Measurements from ENCODE around the gene GBX2. TPM values are rescaled to one million over a fixed set of nuclear protein-coding genes. Genes with fewer than 3 reads are reported as not detected.

The GBX2 gene
- total RNA-seq, 1 experiment from 2014 or later, result 18.0 TPM

DNA sequence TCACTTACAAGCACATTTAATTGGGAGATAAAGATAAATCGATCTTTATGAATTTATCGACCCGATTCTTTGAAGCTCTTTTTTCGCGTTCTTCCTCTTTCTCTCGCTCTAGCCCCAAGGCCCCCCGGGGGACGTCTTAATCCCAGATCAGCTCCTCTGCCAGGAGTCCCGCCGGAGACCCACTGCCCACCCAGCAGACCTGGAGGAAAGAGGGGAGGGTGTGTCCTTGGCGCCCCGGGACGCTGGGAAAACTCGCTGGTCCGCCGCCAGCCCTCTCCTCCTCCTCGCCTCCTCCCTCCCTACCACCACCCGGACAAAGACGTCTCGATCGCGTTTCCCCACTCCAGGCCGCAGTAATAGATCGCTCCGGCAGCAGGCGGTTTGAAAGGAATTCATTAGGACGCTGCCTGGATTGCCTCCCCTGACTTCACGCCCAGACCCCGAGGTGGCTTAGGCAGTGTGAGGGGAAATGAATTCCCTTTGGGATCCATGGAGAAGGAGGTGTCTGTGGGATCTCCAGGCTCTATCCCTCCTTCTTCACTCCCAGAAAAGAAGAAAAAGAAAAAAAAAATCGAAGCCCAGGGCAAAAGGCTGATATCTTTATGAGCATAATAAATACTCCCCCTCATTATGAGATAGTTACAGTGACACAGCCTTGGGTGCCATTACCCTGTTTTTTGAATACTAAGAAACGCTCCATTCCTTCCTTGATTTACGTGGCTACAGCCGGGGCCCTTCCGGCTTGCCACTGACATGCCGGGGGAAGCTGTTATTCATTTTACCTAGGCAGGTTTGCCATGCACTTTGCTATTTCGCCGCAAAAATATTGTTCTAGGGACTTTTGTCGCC is 1.8 kb upstream of the GBX2 start:
- Histone ChIP-seq H3K4me1 (replicated peaks) (peaks cover 39% of the 10 kb centered on the region), H3K27me3 (replicated peaks) (no peaks in the 10 kb centered on the region), H3K27ac (no peak overlapping the region), H3K4me3 (no peak overlapping the region), H3K36me3 (peaks cover 72% of the 10 kb centered on the region), H3K9me3 (replicated peaks) (no peaks in the 10 kb centered on the region)
- DNase-seq (ENCODE audit: low read depth in 1 of 2, low spot score in 2 of 2), result no peak

DNA sequence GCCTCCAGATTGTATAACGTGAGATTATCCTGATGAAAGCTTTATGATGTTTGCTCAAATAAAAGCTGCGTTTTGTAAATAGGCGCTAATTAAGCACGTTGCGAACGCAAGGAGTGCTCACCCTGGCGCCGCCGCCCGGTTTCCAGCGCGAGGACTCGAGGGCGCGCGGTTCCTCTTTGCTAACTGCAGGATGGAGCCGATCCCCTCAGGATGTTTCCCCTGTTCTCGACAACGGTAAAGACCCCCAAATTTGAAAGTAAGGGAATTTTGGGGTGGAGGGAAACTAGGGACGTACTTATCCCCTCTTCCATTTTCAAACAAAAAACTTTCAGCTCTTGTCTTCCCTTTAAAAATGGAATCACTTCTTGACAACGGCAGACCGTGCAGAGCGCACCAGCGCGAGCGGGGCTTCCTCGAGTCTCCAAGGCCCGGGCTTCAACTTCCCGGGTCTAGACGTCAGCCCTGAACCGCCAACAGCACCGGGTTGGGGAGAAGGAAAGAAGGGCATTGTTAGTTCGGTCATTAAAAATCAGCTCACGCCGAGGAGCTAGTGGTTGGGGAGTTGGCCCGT is 1.1 kb upstream of the GBX2 start:
- Histone ChIP-seq H3K27ac (no peak overlapping the region), H3K27me3 (replicated peaks) (no peaks in the 10 kb centered on the region)

DNA sequence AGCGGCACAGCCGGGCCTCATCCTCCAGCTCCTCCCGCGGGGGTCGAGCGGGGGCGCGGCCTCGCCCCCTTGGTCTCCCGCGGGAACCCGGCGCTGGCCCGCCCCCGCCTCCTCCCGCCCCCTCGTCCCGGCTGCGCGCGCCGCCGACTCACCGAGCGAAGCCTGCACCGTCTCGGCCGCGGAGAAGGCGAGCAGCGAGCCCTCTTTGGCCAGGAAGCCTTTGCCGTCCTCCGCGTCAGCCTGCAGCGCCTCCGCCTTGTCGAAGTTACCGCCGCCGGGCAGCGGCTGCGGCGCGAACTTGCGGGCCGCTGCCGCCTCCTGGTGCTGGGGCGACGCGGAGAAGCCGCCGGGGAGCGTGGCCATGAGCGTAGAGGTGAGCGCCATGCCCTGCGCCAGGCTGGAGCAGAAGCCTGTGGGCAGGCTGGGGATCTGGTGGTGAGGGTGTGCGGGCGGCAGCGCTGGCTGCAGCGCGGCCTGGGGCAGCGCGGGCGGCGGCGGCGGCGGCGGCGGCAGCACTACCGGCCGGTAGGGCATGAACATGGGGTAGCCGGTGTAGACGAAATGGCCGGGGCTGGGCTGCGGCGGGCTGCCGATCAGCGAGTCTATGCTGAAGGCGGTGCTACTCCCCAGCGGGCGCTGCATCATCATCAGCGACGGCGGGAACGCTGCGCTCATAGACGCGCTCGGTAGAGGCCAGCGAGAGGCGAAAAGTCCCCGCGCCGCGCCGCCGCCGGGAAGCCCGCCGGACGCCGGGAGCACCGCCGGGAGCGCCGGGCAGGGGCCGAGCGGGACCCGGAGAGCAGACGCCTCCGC is 683 bp downstream of the GBX2 start:
- Histone ChIP-seq H3K4me1 (replicated peaks) (peaks cover 21% of the 10 kb centered on the region), H3K27ac (peak overlapping the region; percentile 37), H3K27me3 (replicated peaks) (no peaks in the 10 kb centered on the region), H3K36me3 (peaks cover 83% of the 10 kb centered on the region), H3K9me3 (replicated peaks) (no peaks in the 10 kb centered on the region), H3K4me3 (peak overlapping the region; percentile 98)
- peak; percentile 65 to 69 for DNase-seq (ENCODE audit: low read depth in 1 of 2, low spot score in 2 of 2)

More for the DNA sequence above, 1.1 kb upstream of the GBX2 start:
- H3K4me1 ChIP-seq (replicated peaks), result peaks cover 31% of the 10 kb centered on the region
- no peak overlapping the region for H3K4me3 ChIP-seq
- no peak for DNase-seq (ENCODE audit: low read depth in 1 of 2, low spot score in 2 of 2)
- H3K36me3 ChIP-seq, result peaks cover 80% of the 10 kb centered on the region
- H3K9me3 ChIP-seq (replicated peaks), result no peaks in the 10 kb centered on the region

DNA sequence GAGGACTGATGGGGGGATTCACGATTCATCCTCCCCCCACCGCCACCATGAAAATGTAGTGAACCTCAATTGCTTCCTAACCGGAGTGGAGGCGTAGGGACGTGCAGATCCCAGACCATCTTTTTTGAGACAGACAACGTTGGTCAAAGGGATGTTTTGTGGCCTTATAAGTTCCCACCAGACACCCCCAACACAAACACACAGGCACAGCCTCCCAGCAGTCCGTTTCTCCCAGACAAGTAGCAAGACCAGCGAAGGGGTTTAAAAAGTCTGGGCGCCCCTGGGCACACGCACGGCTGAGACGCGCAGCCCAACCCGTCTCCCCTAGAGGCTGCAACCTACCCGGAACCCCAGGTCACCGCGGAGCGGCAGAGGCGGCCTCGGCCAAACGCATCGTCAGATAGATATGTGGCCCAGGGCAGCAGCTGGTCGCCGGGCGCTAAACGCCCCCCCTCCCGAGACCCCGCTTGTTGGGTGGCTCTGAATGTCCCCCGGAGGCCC is 1.3 kb downstream of the GBX2 start:
- DNase-seq (ENCODE audit: low read depth in 1 of 2, low spot score in 2 of 2), result peak in 1 of 2 experiments; percentile 58
- no peaks in the 10 kb centered on the region for H3K9me3 ChIP-seq (replicated peaks)
- peak overlapping the region; percentile 37 for H3K27ac ChIP-seq
- H3K27me3 ChIP-seq (replicated peaks), result no peaks in the 10 kb centered on the region
- H3K4me3 ChIP-seq, result peak overlapping the region; percentile 98
- peaks cover 21% of the 10 kb centered on the region for H3K4me1 ChIP-seq (replicated peaks)
- H3K36me3 ChIP-seq, result peaks cover 86% of the 10 kb centered on the region

DNA sequence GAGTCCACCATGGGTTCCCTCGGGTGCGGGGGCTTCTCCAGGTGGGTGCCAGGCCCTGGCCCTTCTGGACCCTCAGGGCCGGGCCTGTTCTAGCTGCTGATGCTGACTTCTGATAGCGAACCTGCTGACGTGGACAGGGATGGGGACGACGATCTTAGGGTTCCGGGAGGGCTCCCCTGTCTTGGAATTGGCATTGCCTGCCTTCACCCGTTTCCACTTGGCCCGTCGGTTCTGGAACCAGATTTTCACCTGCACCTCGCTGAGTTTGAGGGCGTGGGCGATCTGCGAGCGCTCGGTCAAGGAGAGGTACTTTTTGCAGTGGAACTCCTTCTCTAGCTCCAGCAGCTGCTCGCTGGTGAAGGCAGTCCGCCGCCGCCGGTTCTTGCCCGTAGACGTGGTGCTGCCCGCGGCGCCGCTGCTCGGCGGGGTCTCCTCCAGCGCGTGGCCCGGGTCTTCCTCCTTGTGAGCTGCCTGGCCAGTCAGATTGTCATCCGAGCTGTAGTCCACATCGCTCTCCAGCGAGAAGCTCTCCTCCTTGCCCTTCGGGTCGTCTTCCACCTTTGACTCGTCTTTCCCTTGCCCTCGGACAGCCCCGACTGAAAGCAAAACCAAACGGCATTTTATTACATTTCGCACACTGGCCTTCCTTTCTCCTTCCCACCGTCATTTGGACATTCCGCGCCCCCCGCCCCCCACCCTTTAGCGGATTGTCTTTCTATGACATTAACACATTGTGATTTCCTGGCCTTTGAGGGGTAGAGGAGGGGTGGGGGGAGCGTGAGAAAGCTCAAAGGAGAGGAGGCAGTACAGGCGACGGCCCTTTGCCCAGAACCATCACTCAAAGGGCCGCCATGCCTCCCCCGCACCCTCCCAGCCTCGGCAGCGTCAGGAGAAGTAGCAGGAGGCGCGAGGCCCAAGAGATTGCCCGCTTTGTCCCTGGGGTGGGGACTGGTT is 2.1 kb downstream of the GBX2 start:
- no peak overlapping the region; the same call in 1 of the 2 replicates for H3K27ac ChIP-seq
- H3K36me3 ChIP-seq, result peaks cover 82% of the 10 kb centered on the region
- peak overlapping the region; percentile 98 for H3K4me3 ChIP-seq
- no peak for DNase-seq (ENCODE audit: low read depth in 1 of 2, low spot score in 2 of 2)
- no peaks in the 10 kb centered on the region for H3K9me3 ChIP-seq (replicated peaks)
- H3K27me3 ChIP-seq (replicated peaks), result no peaks in the 10 kb centered on the region
- H3K4me1 ChIP-seq (replicated peaks), result peaks cover 21% of the 10 kb centered on the region

DNA sequence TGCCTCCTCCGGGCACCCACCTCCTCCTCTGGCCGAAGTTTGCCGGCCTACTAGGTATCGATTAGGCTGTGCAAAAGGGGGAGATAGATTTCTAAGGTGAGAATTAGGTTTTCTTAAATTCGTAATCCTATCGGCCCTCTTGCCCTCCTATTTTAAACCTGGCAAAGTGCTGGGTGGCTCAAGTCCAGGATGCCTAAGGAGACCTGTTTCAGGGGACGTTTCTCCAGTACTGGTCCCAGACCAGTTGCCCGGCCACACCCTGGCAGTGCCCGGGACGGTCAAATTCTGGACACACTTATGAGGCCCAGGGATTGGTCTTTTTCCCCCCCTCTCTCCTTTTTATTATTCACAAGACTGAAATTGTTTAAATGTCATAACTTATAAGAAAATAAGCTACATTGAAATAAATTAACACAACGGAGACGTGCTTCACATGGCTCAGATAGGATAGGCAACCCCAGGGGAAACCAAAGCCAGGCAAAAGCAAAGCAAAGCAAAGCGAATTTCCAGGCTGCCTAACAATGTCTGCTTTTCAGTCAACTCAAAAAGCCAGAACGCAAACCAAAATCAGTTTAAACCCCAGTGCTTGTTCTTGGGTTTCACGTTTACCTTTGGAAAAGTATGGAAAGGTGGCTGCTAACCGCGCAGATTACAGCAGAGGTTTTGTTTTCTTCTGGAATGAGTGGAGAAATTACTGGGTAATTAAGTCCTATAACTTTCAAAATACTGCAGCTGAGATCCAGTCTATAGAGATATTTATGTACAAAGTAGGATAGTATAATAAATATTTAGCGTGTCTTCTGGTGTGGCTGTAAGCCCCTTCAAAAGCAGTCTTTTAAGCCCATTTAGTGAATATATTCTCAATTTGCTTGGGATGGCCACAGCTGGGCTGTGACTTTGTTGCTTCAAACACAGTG is 3.0 kb downstream of the GBX2 start:
- Histone ChIP-seq H3K27ac (no peak overlapping the region), H3K4me3 (no peak overlapping the region), H3K27me3 (replicated peaks) (no peaks in the 10 kb centered on the region), H3K36me3 (peaks cover 73% of the 10 kb centered on the region), H3K4me1 (replicated peaks) (peaks cover 21% of the 10 kb centered on the region), H3K9me3 (replicated peaks) (no peaks in the 10 kb centered on the region)
- DNase-seq (ENCODE audit: low read depth in 1 of 2, low spot score in 2 of 2), result no peak

DNA sequence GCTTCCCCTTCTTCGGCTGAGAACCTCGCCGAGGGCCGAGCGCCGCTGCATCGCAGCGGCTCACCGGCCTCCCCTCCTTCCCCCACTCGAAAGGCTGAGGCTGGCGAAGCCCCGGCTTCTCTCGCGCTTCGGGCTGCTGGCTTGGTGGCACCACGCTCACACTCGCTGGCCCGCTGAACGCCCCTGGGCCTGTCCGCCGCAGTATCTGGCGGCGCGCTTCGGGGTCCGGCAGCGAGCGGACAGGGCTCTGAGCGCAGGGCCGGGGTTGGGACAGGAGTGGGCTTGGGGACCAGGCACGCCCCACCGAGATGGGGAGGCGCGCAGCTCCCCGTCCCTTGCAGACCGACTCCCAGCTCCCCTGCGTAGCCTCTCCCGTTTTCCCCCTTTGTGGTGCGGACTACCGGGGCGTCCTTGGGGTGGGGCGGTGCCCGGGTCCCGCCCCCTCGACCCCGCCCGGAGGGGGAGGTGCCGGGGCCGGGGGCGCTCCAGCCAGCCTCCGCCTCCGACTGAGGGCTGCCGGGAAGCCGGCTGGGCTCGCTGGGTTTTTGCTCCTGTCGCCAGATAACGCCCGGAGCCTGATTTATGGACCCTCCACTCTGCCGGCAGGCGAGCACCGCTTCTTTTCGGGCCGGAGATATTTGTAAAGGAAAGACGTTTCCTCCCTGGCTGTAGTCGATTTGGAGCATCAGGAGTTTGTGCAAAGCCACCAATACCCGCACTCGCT is 3.8 kb downstream of the GBX2 start:
- Histone ChIP-seq H3K27me3 (replicated peaks) (no peaks in the 10 kb centered on the region), H3K27ac (no peak overlapping the region), H3K36me3 (peaks cover 65% of the 10 kb centered on the region), H3K4me1 (replicated peaks) (peaks cover 21% of the 10 kb centered on the region), H3K9me3 (replicated peaks) (no peaks in the 10 kb centered on the region), H3K4me3 (no peak overlapping the region)
- DNase-seq (ENCODE audit: low read depth in 1 of 2, low spot score in 2 of 2), result no peak

DNA sequence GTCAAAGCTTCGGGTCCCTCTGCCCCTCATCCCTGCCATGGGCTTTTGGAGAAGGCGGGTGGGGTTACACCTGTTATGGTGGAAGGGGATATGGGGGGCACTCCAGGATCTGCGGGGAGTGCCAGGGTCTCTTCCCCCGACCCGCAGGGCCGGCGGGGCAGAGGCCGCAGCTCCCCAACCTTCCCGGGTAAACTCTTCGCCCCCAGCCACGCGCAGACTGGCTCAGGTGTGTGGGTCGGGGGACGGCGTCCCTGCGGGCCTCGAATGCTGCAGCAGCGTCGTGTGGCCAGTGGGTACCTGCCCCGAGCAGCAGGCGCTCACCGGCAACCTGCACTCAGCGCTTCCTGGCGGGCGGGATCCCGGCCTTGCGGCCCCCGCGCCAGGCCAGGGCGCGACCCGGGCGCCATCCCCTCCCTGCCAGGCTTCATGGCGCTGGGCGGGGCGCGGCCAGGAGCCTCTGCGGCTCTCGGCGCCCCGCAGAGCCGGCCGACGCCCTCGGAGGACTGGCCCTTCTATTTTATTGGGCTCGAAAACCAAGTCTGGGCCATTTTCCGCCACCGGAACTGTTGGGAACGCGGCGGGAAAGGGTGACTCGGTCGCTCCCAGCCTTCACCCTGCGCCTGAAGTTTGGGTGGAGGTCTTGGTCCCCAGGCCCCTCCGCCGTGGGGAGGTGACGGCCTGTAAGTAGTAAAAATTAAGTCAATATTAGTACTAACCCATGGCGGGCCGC is 4.5 kb downstream of the GBX2 start:
- Histone ChIP-seq H3K27me3 (replicated peaks) (no peaks in the 10 kb centered on the region), H3K36me3 (peaks cover 58% of the 10 kb centered on the region), H3K4me3 (no peak overlapping the region), H3K4me1 (replicated peaks) (peaks cover 18% of the 10 kb centered on the region), H3K27ac (no peak overlapping the region), H3K9me3 (replicated peaks) (no peaks in the 10 kb centered on the region)
- DNase-seq (ENCODE audit: low read depth in 1 of 2, low spot score in 2 of 2), result no peak

DNA sequence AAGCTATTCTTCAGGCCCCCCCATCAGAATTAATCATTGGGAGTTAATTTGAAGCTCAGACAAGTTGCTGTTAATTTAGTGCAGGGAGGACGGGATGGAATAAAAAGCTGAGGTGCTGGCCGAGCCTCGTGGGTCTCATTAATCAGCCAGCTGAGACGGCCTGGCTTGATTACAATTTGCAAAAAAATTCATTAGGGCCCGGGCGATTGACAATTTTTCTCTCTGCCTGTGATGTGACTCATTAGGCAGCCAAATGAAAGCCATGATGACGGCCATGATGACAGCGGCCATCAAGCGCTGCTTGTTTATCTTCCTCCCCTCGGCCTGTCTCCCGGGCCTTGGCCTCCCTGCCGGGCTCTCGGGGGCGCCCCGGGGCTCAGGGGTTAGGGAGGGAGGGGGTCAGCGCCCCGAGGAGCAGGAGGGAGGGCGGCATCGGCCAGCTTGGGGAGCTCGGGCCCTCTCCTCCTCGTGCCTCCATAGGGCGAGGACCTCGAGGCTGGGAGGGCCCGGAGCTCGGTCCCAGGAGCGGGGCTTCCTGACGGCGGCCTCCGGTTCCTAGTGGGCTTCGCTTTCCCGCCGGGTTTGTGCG is 5.2 kb downstream of the GBX2 start:
- no peak for DNase-seq (ENCODE audit: low read depth in 1 of 2, low spot score in 2 of 2)
- H3K9me3 ChIP-seq (replicated peaks), result no peaks in the 10 kb centered on the region
- no peak overlapping the region for H3K4me3 ChIP-seq
- H3K27ac ChIP-seq, result no peak overlapping the region
- H3K27me3 ChIP-seq (replicated peaks), result no peaks in the 10 kb centered on the region
- H3K4me1 ChIP-seq (replicated peaks), result peaks cover 13% of the 10 kb centered on the region
- H3K36me3 ChIP-seq, result peaks cover 55% of the 10 kb centered on the region

DNA sequence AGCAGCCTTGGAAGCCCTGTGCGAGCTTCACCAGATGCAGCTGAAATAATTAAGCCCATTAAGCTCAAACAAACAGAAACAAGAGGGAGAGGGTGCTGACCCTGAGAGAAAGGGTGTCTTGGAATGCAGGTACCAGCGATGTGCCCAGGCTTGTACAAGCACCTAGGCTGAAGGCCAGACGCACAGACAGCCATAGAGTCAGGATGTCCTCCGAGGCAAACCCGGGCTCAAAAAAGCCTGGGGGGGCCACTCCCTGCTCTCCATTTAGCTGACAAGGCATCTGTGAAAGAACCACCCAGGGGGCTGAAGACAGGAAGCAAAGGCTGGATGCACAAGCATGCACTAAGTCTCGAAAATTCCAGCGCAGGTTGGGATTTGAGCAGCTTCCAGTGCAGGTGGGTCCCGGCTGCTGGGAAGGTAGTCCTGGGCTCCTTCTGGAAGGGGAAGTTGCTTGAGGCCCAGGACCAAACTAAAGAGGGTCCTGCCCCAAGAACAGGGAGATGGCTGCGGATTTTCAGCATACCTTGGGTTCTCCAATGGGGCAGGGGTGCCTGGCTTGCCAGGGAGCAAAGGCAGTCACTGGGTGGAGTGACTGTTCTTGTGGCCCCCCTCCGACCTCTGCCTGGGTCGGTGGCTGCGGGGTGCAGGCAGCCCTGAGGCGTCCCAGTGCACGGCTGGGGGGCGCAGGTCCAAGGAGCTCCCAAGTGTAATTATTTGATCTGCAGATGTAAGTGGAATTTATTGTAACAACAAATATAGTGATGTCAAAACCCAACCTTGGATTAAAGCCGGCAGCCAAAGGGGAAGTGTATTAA is 5.9 kb downstream of the GBX2 start:
- Histone ChIP-seq H3K4me1 (replicated peaks) (peaks cover 12% of the 10 kb centered on the region), H3K9me3 (replicated peaks) (no peaks in the 10 kb centered on the region), H3K4me3 (no peak overlapping the region), H3K27me3 (replicated peaks) (no peaks in the 10 kb centered on the region), H3K36me3 (peaks cover 47% of the 10 kb centered on the region), H3K27ac (no peak overlapping the region)
- no peak for DNase-seq (ENCODE audit: low read depth in 1 of 2, low spot score in 2 of 2)
